HG02623 (cell line): Measurements from ENCODE around the gene ZNF500.
A peak's percentile ranks its signal among the peaks of the same experiment; 100 is the strongest.
"Not testable (repeated sequence)": the region's sequence is repeated elsewhere in the genome, so short reads cannot be mapped to it uniquely, and the experiment has no call there.

ENCODE experiments used
- ATAC-seq: cut with Tn5 transposase; IDR thresholded peaks from one replicate; pipeline ENCODE4 v1.9.1; 2021; ENCODE audit warnings: moderate library complexity; ENCODE audit not compliant: unreplicated experiment

Gene ZNF500

GRCh38 chr16:4746991-4747574 lies 19.9 kb downstream of the ZNF500 start:
- no peak for ATAC-seq

GRCh38 chr16:4746215-4746614 lies 20.7 kb downstream of the ZNF500 start:
- no peak for ATAC-seq

GRCh38 chr16:4745274-4745569 lies 21.7 kb downstream of the ZNF500 start:
- ATAC-seq = no peak

GRCh38 chr16:4744555-4745273 lies 22.2 kb downstream of the ZNF500 start:
- ATAC-seq = no peak

- no peak for ATAC-seq
Measured at GRCh38 chr16:4743226-4743878, 23.6 kb downstream of the ZNF500 start.

- ATAC-seq = not testable (repeated sequence)
Measured at GRCh38 chr16:4738370-4738769, 28.6 kb downstream of the ZNF500 start.

- ATAC-seq = no peak
Measured at GRCh38 chr16:4737545-4737944, 29.4 kb downstream of the ZNF500 start.

GRCh38 chr16:4736546-4736945 lies 30.4 kb downstream of the ZNF500 start:
- no peak for ATAC-seq

- peak; percentile 42 for ATAC-seq
Measured at GRCh38 chr16:4734730-4735535, 32.0 kb downstream of the ZNF500 start.

- ATAC-seq = peak; percentile 69
Measured at GRCh38 chr16:4734063-4734729, 32.8 kb downstream of the ZNF500 start, which contains the start of the genes ANKS3 and DNAAF8. TSS of gene ANKS3 (minus strand) at chr16:4734271. CDS start at chr16:4730149, 4,122 bp downstream. TSS of gene DNAAF8 (plus strand) at chr16:4734537. CDS start at chr16:4736515, 1,978 bp downstream.

- ATAC-seq = peak; percentile 6
Measured at GRCh38 chr16:4733747-4734062, 33.3 kb downstream of the ZNF500 start.

GRCh38 chr16:4733211-4733742 lies 33.7 kb downstream of the ZNF500 start:
- ATAC-seq = no peak

- ATAC-seq = no peak
Measured at GRCh38 chr16:4729876-4730275, 37.1 kb downstream of the ZNF500 start.

- no peak for ATAC-seq
Measured at GRCh38 chr16:4728676-4729075, 38.3 kb downstream of the ZNF500 start.

- ATAC-seq = no peak
Measured at GRCh38 chr16:4726616-4727015, 40.3 kb downstream of the ZNF500 start.

GRCh38 chr16:4724661-4725270 lies 42.2 kb downstream of the ZNF500 start:
- ATAC-seq = no peak

GRCh38 chr16:4723071-4723767 lies 43.7 kb downstream of the ZNF500 start:
- no peak for ATAC-seq

- no peak for ATAC-seq
Measured at GRCh38 chr16:4718466-4718865, 48.5 kb downstream of the ZNF500 start.

- ATAC-seq = no peak
Measured at GRCh38 chr16:4714996-4715395, 52.0 kb downstream of the ZNF500 start.
